GM19452 (cell line): ENCODE results near the gene MOGAT3.

Source experiments
- ATAC-seq: cut with Tn5 transposase; IDR thresholded peaks from one replicate; pipeline ENCODE4 v1.9.1; 2021; ENCODE audit not compliant: unreplicated experiment

Gene MOGAT3

GRCh38 chr7:101173752-101174244 is 27.0 kb downstream of the MOGAT3 start:
- no peak for ATAC-seq

GRCh38 chr7:101172854-101173751 is 27.7 kb downstream of the MOGAT3 start:
- no peak for ATAC-seq

GRCh38 chr7:101172005-101172853 is 28.6 kb downstream of the MOGAT3 start:
- no peak for ATAC-seq

GRCh38 chr7:101171442-101171837 is 29.4 kb downstream of the MOGAT3 start:
- no peak for ATAC-seq

- no peak for ATAC-seq
These were observed 30.0 kb downstream of the MOGAT3 start for GRCh38 chr7:101170617-101171441.

GRCh38 chr7:101169838-101170551 is 30.8 kb downstream of the MOGAT3 start:
- no peak for ATAC-seq

- ATAC-seq, result no peak
These were observed 31.6 kb downstream of the MOGAT3 start for GRCh38 chr7:101169110-101169837.

- no peak for ATAC-seq
These were observed 32.3 kb downstream of the MOGAT3 start for GRCh38 chr7:101168412-101169049.

GRCh38 chr7:101167645-101168411 is 33.0 kb downstream of the MOGAT3 start:
- no peak for ATAC-seq

GRCh38 chr7:101166909-101167644 is 33.8 kb downstream of the MOGAT3 start:
- ATAC-seq, result no peak

GRCh38 chr7:101166648-101166908 is 34.3 kb downstream of the MOGAT3 start:
- no peak for ATAC-seq

GRCh38 chr7:101165958-101166647 is 34.7 kb downstream of the MOGAT3 start:
- ATAC-seq, result no peak

GRCh38 chr7:101165075-101165957 is 35.5 kb downstream of the MOGAT3 start, which contains the start of gene VGF:
Gene VGF (minus strand): TSS chr7:101165569. CDS start chr7:101164843, 726 bp downstream.
- no peak for ATAC-seq

GRCh38 chr7:101164071-101164840 is 36.6 kb downstream of the MOGAT3 start:
- no peak for ATAC-seq

GRCh38 chr7:101163279-101164070 is 37.4 kb downstream of the MOGAT3 start:
- no peak for ATAC-seq
